GM18511 (cell line): Measurements from ENCODE around the gene GLT8D1.

Experiments
- ATAC-seq: cut with Tn5 transposase; IDR thresholded peaks from one replicate; pipeline ENCODE4 v1.9.1; 2021; ENCODE audit warnings: mild to moderate bottlenecking, moderate library complexity; ENCODE audit not compliant: unreplicated experiment

The GLT8D1 gene

DNA sequence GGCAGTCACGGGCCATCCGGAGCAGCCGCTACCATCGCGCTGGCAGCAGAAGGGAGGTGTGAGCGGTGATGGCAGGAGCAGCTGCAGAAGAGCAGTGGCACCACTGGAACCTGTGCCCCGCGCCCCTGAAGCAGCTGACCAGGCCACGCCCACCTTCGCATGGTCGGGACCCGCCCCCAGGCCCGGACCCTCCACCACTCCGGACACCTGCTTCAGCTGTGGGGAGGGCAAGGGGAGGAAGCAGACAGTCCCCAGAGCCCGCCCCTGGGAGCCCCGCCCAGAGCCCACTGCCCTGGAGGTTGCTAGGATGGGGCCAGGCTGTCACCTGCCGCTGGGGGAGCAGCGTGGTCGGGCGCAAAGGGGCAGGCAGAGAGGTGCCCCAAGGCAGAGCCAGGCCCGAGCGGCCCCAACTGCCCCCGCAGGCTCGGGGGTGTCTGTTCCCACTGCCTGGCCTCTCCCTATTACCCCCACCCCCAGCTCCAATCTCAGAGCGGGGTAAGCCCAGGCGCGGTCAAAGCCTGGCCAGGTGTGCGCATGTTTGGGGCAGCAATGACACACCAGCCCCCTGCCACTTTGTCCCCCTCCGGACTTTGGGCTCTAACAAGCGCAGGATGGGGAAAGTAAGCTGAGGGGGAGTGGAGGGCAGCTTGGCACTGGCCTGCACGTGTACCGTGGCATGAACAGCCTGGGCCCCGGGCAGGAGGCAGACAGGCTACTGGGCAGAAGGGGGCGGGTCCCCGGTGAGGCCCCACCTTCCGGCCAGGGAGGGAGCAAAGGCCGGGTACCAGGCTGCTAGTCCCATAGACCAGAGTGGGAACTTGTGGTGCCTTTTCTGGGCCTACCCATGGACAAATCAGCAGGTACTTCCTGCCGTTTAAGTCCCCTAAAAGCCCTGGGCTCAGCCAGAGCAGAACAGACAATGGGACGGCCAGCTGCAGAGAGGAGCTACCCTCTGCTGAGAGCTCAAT is 9.0 kb upstream of the GLT8D1 start:
- no peak for ATAC-seq

DNA sequence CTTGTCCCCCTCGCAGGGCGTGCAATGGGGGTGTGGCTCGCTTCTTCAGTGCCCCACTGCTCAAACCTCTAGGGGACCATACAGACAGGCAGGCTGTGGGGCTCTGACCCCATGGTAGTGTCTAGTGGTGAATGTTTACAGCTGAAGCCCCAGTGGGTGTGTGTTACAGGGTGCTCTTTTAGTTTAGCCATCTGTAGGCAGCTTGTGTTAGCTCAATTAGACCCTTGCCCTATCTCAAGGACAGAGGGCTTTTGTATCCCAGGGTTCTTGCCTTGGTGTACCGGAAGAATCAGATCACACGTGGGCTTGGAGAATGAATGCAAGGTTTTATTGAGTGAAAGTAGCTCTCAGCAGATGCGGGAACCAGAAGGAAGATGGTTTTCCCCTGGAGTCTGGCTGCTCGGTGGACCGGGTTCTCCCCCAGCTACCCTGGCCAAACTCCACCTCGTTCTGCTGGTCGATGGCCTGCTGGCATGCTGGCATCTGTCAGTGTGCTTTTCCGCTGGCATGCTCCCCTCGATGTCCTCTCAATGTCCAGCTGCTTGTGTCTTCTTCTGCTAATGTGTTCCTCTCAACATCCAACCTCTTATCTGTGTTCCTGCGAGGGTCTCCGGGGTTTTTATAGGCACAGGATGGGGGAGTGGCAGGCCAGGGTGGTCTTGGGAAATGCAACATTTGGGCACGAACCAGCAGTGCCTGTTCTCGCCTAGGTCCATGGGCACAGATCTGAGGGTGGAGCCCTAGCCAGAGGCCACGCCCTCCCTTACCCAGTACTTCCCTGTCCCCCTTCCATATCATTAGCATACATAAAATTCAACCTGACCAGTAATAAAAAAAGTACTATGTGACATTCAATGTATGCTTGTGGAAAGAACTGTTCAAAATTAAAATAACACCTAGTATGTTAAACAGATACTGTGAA is 7.0 kb upstream of the GLT8D1 start:
- ATAC-seq: no peak

GRCh38 chr3:52710512-52710911 is 4.9 kb upstream of the GLT8D1 start:
- no peak for ATAC-seq

DNA sequence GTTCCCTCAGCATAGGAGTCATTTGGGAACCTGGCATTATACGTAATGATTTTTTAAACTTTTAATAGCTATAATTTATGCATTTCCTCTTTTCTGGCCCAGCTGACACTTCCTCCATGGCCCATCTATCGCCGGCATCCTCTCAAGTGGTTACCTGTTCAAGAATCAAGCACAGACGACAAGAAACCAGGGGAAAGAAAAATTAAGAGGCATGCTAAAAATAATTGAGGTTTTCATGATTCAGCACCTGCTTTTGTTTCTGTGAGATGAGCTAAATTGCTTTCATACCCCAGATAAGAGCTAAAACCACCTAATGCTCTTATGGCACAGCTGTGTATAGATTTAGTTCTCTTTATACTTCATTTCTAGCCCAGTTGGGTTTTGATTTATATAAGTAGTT is 2.0 kb upstream of the GLT8D1 start:
- no peak for ATAC-seq

- ATAC-seq: no peak
Observed at GRCh38 chr3:52705438-52705687, 228 bp downstream of the GLT8D1 start.

DNA sequence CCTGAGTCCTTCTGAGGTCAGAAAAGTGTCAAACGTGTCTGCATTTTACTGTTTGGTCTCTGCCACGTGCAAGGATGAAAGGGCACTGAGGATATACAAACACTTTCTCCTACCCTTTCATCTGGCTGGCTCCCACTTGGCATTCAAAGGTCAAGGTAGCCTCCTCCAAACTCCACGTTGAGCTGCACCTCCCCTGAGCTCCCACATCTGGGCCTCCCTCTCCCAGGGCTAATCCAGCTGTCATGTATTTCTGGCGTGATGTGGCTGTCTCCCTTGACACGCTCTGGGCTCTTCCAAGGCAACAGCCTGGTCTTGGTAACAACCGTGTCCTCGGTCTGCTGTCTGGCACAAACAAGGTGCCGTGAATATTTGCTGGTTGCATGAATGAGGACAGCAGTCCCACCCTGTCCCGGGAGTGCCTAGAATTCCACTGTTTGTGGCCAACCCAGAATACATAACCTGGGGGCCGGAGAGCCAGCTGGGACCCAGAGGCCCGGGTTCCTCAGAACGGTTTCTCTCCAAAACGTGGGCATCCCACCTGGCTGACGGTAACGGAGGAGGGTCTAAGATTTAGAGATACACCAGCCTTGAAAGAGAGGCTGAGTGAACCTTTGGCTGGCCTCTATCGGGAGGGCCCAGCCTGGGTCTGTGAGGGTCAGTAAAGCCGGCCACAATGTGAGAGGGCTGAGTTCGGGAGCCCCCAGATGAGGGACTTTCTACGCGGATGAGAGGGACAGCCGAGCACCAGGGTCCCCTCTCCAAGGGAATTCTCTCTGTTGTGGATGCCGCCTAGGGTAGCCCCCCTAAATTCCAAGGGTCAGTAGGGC is 767 bp downstream of the GLT8D1 start:
- peak; percentile 6 for ATAC-seq

DNA sequence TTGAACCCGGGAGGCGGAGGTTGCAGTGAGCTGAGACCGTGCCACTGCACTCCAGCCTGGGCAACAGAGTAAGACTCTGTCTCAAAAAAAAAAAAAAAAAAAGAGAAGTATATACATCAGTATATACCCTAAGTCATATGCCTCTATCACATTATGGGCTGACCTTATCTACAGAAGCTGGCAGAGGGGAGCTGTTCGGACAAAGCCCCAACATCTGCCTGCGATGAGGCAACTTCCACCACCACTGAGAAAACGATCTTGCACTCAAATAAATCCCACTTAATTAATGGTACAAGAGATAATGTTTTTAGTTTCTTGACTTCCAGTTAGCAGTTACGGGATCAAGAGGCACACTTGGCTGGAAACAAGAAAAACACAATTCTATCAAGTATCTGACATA is 2.2 kb downstream of the GLT8D1 start:
- no peak for ATAC-seq

GRCh38 chr3:52697632-52697965 is 8.0 kb downstream of the GLT8D1 start:
- no peak for ATAC-seq

GRCh38 chr3:52696830-52697631 is 8.6 kb downstream of the GLT8D1 start:
- ATAC-seq: no peak

DNA sequence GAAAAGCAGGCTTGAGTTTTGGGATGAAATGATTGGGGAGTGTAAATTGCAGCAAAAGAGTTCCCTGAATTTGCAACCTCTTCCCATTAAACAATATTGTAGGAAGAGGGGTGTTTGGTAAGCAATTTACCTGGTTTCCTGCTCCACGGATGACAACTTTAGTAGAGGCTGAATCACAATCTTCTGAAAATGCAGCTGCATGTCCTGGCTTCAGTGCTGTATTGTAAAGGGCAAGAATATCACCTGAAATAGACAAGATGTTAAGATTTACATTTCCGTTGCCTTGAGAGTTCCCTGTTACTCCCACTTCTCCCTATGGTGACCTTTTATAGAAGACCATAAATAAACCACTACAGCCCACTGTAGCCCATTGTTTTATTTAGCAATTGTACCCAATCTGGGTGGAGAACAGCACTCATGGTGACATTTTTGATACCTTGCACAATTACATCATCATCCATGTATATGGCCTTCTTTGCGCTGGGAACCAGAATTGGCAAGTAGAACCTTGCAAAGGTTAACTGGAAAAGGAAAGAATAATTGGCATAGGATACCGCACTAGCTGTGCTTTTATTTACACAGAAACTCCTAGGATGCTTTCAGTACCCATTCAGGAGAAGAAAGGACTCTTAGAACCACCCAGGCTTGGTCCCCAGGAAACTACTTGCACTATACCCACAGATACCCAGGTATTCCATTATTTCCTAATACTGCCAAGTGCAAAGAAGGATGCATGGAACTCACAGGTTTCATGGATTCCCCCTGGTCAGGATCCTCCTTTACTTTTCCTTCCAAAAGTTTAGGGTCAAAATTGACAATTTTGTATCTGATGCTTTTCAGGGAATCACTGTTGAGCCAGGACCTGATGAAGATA is 9.6 kb downstream of the GLT8D1 start:
- ATAC-seq: no peak

- no peak for ATAC-seq
Observed at GRCh38 chr3:52694528-52695189, 10.9 kb downstream of the GLT8D1 start.

DNA sequence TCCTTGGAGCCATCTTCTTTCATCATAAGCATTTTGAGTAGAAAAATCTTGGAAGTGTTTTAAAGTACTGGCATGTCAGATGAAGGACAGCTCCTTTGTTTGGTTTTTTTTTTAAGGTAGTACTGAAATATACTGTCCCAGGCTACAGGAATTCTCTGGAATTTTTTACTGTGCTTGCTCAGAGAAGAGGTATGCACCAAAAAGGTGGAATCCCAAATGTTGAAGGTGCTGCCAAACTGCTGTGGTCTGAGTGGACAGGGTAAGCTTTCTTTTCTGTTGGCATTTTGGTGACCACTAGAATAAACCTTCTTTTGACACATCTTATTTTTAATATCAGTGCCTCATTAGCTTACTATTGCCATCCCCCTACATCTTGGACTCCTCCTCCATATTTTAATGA is 12.5 kb downstream of the GLT8D1 start:
- no peak for ATAC-seq

DNA sequence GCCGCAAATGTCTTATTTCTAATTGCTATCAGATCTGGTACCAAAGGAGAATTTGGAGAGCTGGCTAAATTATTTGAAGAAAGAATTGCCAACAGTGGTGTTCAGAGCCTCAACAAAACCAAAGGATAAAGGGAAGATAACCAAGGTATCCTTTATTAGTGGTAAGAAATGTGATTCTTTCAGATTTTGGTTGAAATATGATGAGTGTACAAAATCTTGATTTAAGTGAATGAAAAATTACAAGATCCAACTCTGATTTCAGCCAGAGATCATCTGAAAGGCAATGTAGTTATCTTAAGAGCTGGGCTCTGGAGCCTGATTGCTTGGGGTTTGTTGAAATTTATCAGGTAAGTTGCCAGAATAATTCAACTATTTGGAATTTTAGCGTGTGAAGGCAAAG is 15.0 kb downstream of the GLT8D1 start:
- no peak for ATAC-seq

DNA sequence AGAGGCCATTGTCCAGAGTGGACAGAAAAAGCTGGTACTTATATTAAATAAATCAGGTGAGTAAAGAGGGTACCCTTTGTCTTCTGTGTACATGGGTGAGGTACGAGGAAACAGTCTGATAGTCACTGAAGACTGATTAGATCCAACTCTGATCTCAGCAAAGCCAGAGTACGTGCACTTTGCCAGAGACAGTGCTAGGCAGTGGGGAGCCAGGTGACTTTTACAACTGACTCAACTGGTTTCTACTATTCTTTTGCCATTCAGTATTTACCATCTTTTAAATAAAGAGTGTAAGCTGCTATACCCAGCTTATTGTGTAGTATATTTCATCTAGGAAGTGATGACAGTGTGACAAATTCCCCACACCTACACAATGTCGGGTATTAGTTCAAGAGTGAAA is 16.4 kb downstream of the GLT8D1 start:
- no peak for ATAC-seq

DNA sequence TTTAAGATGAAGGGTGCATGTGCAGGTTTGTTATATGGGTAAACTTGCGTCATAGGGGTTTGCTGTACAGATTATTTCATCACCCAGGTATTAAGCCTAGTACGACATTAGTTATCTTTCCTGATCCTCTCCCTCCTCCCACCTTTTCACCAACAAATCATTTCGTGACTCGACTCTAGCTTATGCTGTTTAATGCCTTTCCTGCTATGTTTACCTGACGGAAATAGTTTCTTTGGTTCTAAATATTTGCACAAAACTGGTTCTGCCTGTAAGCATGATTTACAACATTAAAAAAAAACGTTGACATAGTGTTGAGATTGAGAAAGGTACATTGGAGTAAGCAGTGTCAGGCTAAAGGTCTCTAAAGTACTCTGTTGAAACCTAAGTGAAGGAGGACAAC is 17.3 kb downstream of the GLT8D1 start:
- no peak for ATAC-seq

DNA sequence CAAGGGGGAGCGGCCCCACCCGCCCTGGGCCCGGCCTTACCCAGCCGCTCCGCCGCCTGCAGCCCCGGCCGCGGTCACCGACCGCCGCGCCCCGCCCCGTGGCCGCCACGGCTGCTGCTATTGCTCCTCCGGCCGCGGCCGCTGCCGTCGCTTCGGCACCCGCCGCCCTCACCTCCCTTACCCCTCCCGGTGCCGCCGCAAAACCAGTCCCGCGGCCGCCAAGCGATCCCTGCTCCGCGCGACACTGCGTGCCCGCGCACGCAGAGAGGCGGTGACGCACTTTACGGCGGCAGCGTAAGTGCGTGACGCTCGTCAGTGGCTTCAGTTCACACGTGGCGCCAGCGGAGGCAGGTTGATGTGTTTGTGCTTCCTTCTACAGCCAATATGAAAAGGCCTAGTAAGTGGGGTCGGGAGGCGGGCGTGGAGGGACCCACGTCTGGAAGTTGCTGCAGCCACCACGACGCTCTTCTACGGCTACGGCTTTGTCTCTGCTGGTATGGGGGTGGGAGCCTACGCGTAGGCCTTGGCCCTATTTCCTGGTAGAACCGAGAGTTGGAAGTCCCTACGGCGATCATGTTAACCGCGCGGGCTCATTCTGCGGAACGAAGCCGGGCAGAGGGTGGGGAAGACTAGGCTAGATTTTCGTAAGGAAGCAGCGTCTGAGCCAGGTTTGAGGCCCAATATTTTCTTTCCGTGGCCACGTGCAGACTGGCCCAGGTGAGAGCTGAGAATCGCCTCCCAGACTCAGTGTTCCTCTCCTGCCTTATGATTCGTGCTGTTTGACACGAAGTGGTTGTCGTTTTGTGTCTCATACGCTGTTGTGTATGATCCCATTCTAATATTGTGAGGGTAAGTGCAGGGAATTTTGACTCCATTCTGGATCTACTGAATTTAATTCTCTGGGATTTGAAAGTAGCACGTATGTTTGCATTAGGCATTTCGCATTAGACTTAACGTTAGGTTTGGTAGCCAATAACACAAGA is 19.6 kb downstream of the GLT8D1 start, which contains the start of the genes GNL3 and PBRM1:
Gene GNL3 (plus strand): TSS at position 324 of the 983 bp plus-strand sequence. CDS start 61 bp downstream, at position 385.
Gene PBRM1 (minus strand): TSS at position 205 of the 983 bp plus-strand sequence.
- ATAC-seq: peak; percentile 75

GRCh38 chr3:52685285-52685708 is 20.3 kb downstream of the GLT8D1 start:
- peak; percentile 83 for ATAC-seq
